ENCODE data around the gene FMN1. TPM values are rescaled to one million over a fixed set of nuclear protein-coding genes. Genes with fewer than 3 reads are reported as not detected.

The FMN1 gene
- total RNA-seq, 2 donors from 2014 or later = 1.1 to 4.5 TPM

DNA sequence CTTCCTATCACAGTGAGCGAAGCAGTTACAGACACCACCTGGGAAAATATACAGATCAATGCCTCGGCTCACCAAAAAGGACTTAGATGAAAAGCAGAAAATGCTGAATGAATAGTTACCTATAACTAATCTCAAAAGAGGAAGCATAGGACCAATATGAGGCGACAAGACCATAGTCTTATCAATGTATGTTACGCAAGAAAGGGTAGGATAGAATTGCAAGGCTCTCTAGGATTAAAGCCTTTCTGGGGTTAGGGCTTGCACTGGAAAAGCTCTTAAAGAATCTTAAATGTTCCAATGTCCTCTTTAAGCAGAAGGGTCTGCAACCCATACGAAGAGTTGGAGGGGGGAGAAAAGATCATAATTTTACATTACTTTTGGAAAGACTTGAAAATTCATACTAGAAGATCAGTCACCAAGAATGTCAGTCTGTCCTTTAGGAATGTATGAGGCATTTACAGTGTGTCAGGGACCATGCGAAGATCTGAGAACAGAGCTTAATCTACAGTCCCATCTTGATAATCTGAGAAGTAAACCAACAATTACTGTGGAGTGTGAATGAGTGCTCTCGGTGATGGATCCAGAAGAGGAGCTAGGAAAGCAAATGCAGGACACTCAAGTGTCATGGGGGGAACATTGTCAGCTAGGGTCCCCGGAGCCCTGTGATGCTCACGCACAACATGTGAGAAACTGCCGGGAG, 290.8 kb downstream of the FMN1 start:
- ATAC-seq (no peak), DNase-seq (ENCODE audit: low spot score in 2 of 2) (no peak)
- no peaks in the 10 kb centered on the region for H3K9me3 Mint-ChIP-seq
- H3K27ac Mint-ChIP-seq = peak overlapping the region in 1 of 2 donors; percentile 4
- no peaks in the 10 kb centered on the region for H3K36me3 Mint-ChIP-seq

DNA sequence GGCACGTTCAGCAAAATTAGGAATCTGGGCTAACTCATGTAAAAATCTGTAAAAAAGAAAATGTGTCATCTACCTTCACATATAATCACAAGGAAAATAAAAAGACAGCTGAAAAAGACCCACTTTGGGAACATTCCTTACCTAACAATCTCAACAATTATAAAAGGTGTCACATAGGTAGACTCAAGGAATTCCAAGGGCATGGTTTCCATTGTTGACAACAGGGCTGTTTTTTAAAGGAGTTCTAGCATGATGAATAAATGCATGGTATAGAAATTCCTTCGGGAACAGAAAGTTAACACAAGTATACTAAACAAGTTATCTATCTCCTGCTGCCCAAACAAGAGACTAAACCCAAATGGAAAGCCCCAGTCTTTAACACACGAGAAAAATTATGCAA, 292.5 kb downstream of the FMN1 start:
- H3K36me3 Mint-ChIP-seq = no peaks in the 10 kb centered on the region
- H3K27ac Mint-ChIP-seq = no peak overlapping the region
- ATAC-seq (no peak), DNase-seq (ENCODE audit: low spot score in 2 of 2) (no peak)
- H3K9me3 Mint-ChIP-seq = no peaks in the 10 kb centered on the region

DNA sequence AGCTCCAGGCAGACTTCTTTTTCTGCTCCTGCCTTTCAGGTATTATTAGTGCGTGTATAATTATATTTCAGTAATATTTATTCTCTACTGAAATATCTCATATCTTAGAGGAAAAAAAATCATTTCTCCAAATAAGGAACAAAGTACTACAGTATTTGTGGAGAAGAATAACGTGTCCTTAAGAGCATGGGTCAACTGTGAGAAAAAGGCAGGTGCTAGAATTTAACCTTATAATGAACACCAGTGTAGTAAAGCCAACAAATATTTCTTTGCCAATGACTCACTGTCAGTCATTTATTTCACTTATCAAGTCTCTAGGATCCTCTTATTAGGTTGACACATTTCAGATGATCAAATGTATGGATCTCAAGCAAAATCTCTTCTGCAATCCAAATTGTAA, 293.3 kb downstream of the FMN1 start:
- Mint-ChIP-seq H3K9me3 (no peaks in the 10 kb centered on the region), H3K27ac (no peak overlapping the region), H3K36me3 (no peaks in the 10 kb centered on the region)
- DNase-seq (ENCODE audit: low spot score in 2 of 2) = no peak
- no peak for ATAC-seq

DNA sequence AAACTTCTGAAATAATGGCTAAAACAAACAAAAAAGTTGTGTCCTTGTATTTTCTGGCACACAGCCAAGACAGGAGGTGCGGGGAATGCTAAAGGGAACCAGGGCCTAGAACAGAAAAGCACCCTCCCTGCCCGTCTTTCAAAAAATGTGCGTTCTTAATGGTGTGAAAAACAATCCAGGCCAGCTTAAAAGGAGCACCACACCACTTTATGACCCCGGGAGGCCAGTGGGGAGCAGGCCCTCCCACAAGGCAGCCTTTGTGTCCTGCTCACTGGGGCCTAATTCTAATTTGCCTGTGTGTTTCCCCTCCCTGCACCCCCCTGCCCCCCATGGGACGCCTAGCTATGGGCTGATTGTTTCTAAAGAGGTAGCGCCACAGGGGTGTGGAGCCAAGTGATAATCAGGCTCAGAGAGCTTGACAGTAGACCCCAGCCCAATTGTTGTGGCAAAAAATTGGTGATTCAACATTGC, 295.4 kb downstream of the FMN1 start:
- Mint-ChIP-seq H3K36me3 (no peaks in the 10 kb centered on the region), H3K27ac (no peak overlapping the region), H3K9me3 (no peaks in the 10 kb centered on the region)
- ATAC-seq (no peak), DNase-seq (ENCODE audit: low spot score in 2 of 2) (no peak)

DNA sequence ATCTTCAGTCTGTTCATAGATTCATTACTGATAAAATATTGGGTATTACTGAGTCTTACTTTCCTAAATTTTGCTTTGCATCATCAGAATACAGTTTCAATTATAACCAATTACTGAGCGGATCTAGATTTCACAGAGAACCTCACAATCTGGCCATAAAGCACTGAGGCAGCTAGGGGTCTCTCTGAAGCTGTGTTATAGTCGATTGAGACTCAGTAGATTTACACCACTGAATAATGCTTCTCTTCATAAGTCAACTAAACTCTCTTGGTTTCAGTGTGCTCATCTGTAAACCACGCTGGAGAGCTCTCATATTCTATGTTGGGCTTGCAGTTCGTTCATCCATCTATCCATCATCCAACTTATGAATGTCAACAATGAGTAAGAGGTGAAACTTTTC, 296.1 kb downstream of the FMN1 start:
- ATAC-seq (no peak), DNase-seq (ENCODE audit: low spot score in 2 of 2) (no peak)
- Mint-ChIP-seq H3K27ac (no peak overlapping the region), H3K9me3 (no peaks in the 10 kb centered on the region), H3K36me3 (no peaks in the 10 kb centered on the region)

DNA sequence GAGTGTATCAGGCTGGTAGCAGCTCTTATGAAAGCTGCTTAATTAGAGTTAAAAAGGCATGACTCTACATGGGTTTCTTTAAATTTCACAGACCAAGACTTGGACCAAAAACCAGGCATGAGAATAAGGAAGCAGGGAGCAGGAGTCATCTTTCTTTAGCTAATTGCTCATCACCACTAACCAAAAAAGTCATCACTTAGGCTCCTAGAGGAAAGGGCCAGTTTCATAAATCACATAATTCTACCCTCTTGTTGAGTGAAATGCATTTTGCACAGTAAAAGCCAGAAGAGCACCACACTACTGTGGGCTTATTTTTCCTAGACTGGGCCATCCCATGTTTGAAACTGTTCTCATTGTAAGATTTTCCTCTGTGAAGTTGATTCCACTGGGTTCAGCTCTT, 301.1 kb downstream of the FMN1 start:
- ATAC-seq (no peak), DNase-seq (ENCODE audit: low spot score in 2 of 2) (no peak)
- Mint-ChIP-seq H3K36me3 (peaks cover 0 to 4% of the 10 kb centered on the region in 2 donors), H3K27ac (no peak overlapping the region), H3K9me3 (no peaks in the 10 kb centered on the region)

DNA sequence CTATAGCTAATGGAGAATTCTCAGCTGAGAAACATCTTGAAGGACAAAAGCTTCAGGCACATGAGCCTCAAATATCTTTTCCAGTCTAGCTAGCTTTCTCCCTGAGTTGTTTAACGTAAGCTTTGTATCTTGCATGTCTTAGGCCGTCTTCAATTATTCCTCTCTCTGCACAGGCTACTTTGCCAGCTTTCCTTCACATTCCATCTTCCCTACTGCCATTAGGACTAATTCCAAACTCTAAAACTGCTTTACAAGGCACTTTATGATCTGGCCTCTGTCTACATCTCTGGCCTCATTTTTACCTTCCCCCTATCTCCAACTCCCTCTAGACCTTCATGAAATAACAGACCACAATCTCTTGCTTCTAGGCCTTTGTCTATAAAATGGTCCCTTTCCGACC, 305.3 kb downstream of the FMN1 start:
- no peaks in the 10 kb centered on the region for H3K9me3 Mint-ChIP-seq
- peaks cover 0 to 4% of the 10 kb centered on the region in 2 donors for H3K36me3 Mint-ChIP-seq
- ATAC-seq = no peak
- DNase-seq (ENCODE audit: low spot score in 2 of 2) = no peak
- H3K27ac Mint-ChIP-seq = no peak overlapping the region

DNA sequence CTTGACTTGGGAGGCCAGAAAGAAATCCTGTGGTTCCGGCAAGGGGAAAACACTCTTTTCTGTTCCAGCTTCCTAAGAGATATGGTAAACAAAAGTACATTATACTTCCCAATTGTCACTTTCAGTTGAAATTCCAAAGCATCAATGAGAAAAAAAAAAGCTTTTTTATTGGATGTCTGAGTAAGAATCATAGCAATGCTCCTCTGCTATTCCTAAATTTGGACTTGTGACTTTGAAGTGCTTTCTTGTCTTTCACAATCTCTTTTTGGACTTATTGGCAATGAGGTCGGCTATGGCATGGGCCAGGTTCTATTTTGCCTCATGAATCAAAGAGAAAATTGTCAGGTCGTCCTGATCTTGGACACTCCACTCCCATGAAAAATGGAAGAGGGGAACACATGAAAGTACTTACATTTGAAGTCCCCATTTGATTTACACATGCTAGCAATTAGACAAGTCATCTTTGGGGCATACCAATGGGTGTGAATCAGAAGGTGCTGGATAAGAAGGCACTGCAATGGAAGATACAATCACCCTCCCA, 306.2 kb downstream of the FMN1 start:
- DNase-seq (ENCODE audit: low spot score in 2 of 2) (no peak), ATAC-seq (no peak)
- H3K27ac Mint-ChIP-seq = no peak overlapping the region
- no peaks in the 10 kb centered on the region for H3K9me3 Mint-ChIP-seq
- peaks cover 0 to 4% of the 10 kb centered on the region in 2 donors for H3K36me3 Mint-ChIP-seq

DNA sequence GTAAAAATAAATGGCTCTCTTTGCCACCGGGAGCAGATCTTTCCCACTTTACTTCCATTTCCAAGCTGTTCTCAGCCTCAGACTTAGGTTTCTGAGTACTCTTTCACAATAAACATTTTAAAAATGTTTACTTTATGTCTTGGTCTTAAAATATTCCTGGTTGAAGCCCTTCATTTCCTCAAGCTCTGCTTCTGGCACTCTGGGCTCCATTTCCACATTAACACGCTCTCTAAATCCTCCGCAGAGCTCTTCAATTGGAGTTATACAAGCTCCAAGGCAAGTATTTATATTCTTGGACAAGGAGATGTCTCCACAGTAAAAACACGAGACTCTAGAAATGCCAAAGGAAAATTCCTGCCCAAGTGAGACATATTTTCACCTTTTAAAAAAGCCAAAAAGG, 307.4 kb downstream of the FMN1 start:
- H3K36me3 Mint-ChIP-seq = no peaks in the 10 kb centered on the region
- DNase-seq (ENCODE audit: low spot score in 2 of 2) = no peak
- H3K9me3 Mint-ChIP-seq = no peaks in the 10 kb centered on the region
- ATAC-seq = no peak
- H3K27ac Mint-ChIP-seq = no peak overlapping the region

DNA sequence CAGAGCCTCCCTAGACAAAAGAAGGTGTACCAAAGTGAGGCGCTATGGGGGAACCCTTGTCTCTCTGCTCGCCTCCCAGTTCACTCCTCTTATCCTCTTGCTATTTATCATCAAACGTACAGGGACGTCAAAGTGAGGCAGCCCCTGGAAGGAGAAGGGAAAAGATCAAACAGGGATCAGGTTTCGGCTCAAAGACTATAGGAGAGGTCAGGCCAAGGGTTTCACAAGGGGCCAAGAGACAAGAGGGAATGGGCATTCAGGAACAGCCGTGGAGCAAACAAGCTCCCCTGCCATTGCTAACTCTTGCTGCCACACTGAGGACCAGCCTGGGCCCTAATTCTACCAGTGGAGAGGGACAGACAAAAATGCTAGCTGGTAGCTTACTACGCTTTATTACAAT, 308.1 kb downstream of the FMN1 start:
- Mint-ChIP-seq H3K36me3 (no peaks in the 10 kb centered on the region), H3K27ac (no peak overlapping the region), H3K9me3 (no peaks in the 10 kb centered on the region)
- ATAC-seq (no peak), DNase-seq (ENCODE audit: low spot score in 2 of 2) (no peak)

DNA sequence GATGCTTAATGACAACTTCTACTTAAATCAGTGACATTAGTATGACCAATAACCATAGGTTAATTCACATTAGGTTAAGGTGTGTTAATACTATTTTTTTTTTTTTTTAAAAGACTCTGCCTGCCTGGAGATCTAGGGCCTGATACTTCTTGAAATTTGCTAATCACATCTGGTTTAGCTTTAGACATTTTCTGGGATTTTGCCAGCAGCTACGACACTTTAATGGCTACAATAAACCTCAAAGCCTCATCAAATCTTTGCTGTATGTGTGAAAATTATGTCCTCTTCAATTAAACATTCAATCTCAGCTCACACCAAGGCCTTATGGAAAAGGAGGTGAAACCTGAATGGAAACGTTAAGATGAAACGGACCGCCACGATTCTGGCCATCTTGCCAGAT, 308.8 kb downstream of the FMN1 start:
- H3K9me3 Mint-ChIP-seq = no peaks in the 10 kb centered on the region
- ATAC-seq (no peak), DNase-seq (ENCODE audit: low spot score in 2 of 2) (no peak)
- H3K36me3 Mint-ChIP-seq = no peaks in the 10 kb centered on the region
- no peak overlapping the region for H3K27ac Mint-ChIP-seq

DNA sequence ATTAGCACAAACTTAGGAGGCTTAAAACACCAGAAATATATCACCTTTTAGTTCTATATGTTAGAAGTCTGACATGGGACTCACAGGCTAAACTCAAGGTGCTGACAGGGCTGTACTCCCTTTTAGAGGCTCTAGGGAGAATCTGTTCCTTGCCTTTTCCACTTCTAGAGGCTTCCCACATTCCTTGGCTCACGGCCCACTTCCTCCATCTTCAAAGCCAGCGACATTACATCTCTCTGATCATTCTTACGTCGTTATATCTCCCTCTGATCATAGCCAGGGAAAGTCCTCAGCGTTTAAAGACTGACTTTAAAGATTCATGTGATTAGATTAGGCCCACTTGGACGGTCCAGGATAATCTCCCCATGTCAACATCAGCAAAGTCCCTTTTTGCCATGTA, 310.4 kb downstream of the FMN1 start:
- no peaks in the 10 kb centered on the region for H3K36me3 Mint-ChIP-seq
- H3K27ac Mint-ChIP-seq = no peak overlapping the region

DNA sequence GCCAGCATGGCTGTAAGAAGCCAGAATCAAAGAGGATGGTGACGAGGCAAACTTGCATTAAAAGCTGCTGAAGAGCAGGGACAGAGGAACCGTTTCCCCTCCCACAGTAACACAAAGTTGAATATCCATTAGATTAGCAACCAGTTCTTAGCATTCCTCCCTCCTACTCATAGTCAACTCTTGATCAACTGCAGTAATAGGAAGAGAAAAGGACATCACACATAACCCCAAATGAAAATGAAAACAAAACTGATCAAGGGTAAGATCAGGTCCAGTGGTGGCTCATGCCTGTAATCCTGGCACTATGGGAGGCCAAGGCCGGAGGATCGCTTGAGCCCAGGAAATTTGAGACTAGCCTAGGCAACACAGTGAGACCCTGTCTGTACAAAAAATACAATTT, 311.6 kb downstream of the FMN1 start:
- Mint-ChIP-seq H3K9me3 (no peaks in the 10 kb centered on the region), H3K36me3 (no peaks in the 10 kb centered on the region), H3K27ac (no peak overlapping the region)
- DNase-seq (ENCODE audit: low spot score in 2 of 2) (no peak), ATAC-seq (no peak)

More for the DNA sequence above, 310.4 kb downstream of the FMN1 start:
- ATAC-seq = no peak
- no peaks in the 10 kb centered on the region for H3K9me3 Mint-ChIP-seq
- no peak for DNase-seq (ENCODE audit: low spot score in 2 of 2)

DNA sequence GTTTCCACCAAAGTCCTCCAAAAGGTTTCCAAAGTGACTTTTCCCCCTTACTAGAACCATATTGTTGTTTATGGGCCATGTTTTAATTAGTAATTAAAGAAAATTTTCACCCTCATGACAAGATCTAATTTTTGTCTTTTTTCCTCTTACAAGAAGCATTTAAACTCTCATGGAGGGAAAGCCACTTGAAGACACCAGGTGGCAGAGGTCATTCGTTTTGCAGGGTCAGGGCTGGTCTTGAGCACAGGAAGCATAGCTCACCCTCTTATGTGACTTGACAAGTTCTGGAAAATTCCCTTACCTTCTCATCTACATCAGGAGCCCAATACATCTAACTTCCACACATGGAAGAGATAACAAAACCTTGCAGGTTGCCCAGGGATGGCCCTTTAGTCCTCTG, 313.0 kb downstream of the FMN1 start:
- Mint-ChIP-seq H3K9me3 (no peaks in the 10 kb centered on the region), H3K36me3 (no peaks in the 10 kb centered on the region), H3K27ac (no peak overlapping the region)
- DNase-seq (ENCODE audit: low spot score in 2 of 2) (no peak), ATAC-seq (no peak)

DNA sequence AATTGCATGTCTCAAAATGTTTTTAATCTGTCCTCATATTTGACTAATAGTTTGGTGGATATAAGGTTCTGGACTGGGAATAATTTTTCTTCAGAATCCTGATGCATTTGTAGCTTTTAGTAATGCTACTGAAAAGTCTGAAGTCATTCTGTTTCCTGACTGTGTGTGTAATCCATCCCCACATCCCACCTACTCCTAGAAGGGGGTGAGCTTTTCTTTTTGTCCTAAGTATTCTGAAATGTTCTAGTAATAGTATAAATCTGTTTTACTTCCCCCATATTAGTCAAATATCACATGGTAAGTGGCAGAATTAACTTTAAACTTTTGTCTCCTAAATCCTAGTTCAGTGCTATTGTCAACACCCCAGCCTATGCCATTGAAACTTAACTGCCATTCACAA, 313.9 kb downstream of the FMN1 start:
- DNase-seq (ENCODE audit: low spot score in 2 of 2) (no peak), ATAC-seq (no peak)
- Mint-ChIP-seq H3K36me3 (no peaks in the 10 kb centered on the region), H3K9me3 (no peaks in the 10 kb centered on the region), H3K27ac (no peak overlapping the region)

DNA sequence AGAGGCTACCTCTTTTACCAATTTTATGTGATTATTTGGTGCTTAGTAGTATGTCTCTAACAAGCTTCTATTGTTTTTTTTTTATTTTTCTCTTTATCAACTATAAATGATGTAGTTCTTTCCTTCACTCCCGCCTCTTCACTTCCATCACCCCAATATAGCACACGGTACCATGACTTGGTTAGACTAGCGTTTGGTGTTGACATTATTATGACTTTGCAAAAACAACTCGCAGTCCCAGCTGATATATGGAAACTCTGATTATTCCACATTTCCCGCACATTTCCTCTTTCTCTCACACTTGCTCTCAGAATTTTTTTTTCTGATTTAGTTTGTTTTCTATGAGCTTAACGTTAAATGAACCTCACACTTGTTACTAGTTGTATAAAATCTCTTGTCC, 314.5 kb downstream of the FMN1 start:
- no peaks in the 10 kb centered on the region for H3K36me3 Mint-ChIP-seq
- no peak for ATAC-seq
- no peak for DNase-seq (ENCODE audit: low spot score in 2 of 2)
- no peaks in the 10 kb centered on the region for H3K9me3 Mint-ChIP-seq
- no peak overlapping the region for H3K27ac Mint-ChIP-seq

DNA sequence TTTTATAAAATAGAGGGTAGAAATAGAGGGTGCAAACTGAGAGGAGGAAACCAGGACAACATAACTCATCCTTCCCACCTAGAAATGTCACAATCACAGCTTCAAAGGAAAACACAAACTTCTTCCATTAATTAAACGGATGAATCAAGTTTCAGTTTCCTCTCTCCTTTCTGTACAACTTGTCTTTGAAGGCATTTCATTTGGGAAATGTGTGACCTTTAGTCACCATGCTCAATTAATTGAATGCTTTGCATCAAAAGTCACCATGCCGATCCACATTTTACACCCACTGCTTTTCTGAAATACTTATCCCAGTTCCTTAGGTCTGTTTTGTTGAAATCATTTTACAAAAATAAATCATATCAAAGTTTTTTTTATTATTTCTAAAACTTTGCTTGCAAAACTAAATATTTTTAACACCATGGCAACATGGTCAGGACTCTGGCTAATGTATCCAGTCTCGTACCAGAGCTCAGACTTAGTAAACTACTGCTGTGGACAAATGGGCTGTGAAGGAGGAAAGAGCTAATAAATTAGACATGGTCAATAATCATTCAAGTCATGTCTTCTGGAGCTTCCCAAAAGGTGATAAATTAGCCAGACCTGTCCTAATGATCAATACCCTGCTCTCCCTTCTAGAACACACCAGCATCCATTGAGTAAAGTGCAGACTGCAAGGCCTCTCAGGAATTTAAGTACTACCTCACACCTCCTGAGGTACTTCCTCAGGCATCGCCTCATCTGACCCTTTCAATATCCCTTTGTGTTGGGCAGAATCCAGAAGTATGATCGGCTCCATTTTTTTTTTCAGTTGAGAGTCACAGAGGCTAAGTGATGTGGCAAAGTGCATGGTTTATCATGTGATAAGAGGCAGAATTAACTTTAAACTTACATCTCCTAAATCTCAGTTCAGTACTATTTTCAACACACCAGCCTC, 315.4 kb downstream of the FMN1 start:
- ATAC-seq (peak in 1 of 2 donors; percentile 20), DNase-seq (ENCODE audit: low spot score in 2 of 2) (no peak)
- Mint-ChIP-seq H3K36me3 (no peaks in the 10 kb centered on the region), H3K9me3 (no peaks in the 10 kb centered on the region), H3K27ac (no peak overlapping the region)

Data from activated naive CD4-positive, alpha-beta T cell treated with anti-CD3 and anti-CD28 coated beads, Interleukin-2, amount 50 U/mL, for 72 hours (primary cell).